ENCODE data around the gene ALG12. TPM values are rescaled to one million over a fixed set of nuclear protein-coding genes. Genes with fewer than 3 reads are reported as not detected.

Gene ALG12
- total and polyA plus RNA-seq, 2 experiments from 2014 or later, result 18.7 to 23.3 TPM

DNA sequence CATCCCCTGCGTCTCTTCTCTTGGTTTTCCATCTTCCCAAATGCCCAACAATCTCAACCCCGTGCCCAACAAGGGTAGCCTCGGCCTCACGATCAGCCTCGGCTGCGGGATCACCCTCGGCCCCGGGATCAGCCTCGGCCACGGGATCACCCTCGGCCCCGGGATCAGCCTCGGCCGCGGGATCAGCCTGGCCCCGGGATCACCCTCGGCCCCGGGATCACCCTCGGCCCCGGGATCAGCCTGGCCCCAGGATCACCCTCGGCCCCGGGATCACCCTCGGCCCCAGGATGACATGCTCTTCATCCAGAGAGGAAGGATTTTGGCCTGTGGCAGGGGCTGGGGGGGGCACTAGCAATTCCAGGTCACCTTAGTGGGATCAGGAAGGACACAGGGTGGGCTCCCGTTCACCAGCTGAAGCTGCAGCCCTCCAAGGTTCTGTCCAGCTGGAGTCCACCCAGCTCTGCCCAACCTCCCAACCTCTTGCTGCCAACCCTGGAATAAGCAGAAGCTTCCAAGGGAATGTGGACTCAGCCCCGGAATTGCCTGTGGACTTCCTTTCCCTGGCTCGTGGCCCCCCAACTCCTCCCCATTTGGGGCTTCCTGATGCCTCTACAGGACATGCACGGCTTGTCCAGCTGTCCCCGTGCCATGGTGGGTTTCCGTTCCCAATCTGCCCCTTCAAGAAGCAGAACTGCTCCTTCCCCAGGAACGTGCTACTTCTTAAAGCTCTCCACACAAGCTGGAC is 6.2 kb downstream of the ALG12 start (continued):
- TF ChIP-seq, protein P1, sequence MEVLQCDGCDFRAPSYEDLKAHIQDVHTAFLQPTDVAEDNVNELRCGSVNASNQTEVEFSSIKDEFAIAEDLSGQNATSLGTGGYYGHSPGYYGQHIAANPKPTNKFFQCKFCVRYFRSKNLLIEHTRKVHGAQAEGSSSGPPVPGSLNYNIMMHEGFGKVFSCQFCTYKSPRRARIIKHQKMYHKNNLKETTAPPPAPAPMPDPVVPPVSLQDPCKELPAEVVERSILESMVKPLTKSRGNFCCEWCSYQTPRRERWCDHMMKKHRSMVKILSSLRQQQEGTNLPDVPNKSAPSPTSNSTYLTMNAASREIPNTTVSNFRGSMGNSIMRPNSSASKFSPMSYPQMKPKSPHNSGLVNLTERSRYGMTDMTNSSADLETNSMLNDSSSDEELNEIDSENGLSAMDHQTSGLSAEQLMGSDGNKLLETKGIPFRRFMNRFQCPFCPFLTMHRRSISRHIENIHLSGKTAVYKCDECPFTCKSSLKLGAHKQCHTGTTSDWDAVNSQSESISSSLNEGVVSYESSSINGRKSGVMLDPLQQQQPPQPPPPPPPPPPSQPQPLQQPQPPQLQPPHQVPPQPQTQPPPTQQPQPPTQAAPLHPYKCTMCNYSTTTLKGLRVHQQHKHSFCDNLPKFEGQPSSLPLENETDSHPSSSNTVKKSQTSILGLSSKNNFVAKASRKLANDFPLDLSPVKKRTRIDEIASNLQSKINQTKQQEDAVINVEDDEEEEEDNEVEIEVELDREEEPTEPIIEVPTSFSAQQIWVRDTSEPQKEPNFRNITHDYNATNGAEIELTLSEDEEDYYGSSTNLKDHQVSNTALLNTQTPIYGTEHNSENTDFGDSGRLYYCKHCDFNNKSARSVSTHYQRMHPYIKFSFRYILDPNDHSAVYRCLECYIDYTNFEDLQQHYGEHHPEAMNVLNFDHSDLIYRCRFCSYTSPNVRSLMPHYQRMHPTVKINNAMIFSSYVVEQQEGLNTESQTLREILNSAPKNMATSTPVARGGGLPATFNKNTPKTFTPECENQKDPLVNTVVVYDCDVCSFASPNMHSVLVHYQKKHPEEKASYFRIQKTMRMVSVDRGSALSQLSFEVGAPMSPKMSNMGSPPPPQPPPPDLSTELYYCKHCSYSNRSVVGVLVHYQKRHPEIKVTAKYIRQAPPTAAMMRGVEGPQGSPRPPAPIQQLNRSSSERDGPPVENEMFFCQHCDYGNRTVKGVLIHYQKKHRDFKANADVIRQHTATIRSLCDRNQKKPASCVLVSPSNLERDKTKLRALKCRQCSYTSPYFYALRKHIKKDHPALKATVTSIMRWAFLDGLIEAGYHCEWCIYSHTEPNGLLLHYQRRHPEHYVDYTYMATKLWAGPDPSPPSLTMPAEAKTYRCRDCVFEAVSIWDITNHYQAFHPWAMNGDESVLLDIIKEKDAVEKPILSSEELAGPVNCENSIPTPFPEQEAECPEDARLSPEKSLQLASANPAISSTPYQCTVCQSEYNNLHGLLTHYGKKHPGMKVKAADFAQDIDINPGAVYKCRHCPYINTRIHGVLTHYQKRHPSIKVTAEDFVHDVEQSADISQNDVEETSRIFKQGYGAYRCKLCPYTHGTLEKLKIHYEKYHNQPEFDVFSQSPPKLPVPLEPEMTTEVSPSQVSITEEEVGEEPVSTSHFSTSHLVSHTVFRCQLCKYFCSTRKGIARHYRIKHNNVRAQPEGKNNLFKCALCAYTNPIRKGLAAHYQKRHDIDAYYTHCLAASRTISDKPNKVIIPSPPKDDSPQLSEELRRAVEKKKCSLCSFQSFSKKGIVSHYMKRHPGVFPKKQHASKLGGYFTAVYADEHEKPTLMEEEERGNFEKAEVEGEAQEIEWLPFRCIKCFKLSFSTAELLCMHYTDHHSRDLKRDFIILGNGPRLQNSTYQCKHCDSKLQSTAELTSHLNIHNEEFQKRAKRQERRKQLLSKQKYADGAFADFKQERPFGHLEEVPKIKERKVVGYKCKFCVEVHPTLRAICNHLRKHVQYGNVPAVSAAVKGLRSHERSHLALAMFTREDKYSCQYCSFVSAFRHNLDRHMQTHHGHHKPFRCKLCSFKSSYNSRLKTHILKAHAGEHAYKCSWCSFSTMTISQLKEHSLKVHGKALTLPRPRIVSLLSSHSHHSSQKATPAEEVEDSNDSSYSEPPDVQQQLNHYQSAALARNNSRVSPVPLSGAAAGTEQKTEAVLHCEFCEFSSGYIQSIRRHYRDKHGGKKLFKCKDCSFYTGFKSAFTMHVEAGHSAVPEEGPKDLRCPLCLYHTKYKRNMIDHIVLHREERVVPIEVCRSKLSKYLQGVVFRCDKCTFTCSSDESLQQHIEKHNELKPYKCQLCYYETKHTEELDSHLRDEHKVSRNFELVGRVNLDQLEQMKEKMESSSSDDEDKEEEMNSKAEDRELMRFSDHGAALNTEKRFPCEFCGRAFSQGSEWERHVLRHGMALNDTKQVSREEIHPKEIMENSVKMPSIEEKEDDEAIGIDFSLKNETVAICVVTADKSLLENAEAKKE (CRISPR knock-in tag; IDR thresholded peaks at IDR 0.05), result no peak
- TF ChIP-seq ZNF114 (CRISPR knock-in tag; IDR thresholded peaks at IDR 0.05) (no peak), EZH2 (IDR thresholded peaks at IDR 0.05; ENCODE audit: low read depth, unreplicated experiment) (no peak)
- TF ChIP-seq, protein P2, sequence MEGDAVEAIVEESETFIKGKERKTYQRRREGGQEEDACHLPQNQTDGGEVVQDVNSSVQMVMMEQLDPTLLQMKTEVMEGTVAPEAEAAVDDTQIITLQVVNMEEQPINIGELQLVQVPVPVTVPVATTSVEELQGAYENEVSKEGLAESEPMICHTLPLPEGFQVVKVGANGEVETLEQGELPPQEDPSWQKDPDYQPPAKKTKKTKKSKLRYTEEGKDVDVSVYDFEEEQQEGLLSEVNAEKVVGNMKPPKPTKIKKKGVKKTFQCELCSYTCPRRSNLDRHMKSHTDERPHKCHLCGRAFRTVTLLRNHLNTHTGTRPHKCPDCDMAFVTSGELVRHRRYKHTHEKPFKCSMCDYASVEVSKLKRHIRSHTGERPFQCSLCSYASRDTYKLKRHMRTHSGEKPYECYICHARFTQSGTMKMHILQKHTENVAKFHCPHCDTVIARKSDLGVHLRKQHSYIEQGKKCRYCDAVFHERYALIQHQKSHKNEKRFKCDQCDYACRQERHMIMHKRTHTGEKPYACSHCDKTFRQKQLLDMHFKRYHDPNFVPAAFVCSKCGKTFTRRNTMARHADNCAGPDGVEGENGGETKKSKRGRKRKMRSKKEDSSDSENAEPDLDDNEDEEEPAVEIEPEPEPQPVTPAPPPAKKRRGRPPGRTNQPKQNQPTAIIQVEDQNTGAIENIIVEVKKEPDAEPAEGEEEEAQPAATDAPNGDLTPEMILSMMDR (conservative IDR thresholded peaks at IDR 0.05; ENCODE audit: low read depth in 2 of 2), result no peak
- TF ChIP-seq, protein P3, sequence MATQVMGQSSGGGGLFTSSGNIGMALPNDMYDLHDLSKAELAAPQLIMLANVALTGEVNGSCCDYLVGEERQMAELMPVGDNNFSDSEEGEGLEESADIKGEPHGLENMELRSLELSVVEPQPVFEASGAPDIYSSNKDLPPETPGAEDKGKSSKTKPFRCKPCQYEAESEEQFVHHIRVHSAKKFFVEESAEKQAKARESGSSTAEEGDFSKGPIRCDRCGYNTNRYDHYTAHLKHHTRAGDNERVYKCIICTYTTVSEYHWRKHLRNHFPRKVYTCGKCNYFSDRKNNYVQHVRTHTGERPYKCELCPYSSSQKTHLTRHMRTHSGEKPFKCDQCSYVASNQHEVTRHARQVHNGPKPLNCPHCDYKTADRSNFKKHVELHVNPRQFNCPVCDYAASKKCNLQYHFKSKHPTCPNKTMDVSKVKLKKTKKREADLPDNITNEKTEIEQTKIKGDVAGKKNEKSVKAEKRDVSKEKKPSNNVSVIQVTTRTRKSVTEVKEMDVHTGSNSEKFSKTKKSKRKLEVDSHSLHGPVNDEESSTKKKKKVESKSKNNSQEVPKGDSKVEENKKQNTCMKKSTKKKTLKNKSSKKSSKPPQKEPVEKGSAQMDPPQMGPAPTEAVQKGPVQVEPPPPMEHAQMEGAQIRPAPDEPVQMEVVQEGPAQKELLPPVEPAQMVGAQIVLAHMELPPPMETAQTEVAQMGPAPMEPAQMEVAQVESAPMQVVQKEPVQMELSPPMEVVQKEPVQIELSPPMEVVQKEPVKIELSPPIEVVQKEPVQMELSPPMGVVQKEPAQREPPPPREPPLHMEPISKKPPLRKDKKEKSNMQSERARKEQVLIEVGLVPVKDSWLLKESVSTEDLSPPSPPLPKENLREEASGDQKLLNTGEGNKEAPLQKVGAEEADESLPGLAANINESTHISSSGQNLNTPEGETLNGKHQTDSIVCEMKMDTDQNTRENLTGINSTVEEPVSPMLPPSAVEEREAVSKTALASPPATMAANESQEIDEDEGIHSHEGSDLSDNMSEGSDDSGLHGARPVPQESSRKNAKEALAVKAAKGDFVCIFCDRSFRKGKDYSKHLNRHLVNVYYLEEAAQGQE (IDR thresholded peaks at IDR 0.05; ENCODE audit: unreplicated experiment), result no peak

Measured in GM23338 (cell line).